WTC11 (cell line): Measurements from ENCODE around the gene JADE3. TPM values are rescaled to one million over a fixed set of nuclear protein-coding genes. Genes with fewer than 3 reads are reported as not detected.
A peak's percentile ranks its signal among the peaks of the same experiment; 100 is the strongest.

Experiments used
- ATAC-seq: fragments of 200-7000 bp; cut with Tn5 transposase; 2 replicates; pipeline ENCODE4 v1.10.0; 2021; ENCODE audit warnings: mild to moderate bottlenecking, moderate library complexity
- CTCF ChIA-PET: fragments of 300-600 bp; sonication (Branson Sonifier 250); formaldehyde crosslinking; loops from one replicate; lab custom pipeline; 2021; ENCODE audit warnings: antibody characterized with exemption; lab: Charles Lee
- POLR2A ChIA-PET: fragments of 350-600 bp; sonication (Branson Sonifier 250); formaldehyde crosslinking; loops from one replicate; lab custom pipeline; 2021; ENCODE audit warnings: antibody characterized with exemption; lab: Charles Lee
- DNase-seq: peaks from one replicate; pipeline ENCODE4 v3.0.0; 2021; ENCODE audit warnings: low spot score
- H3K27ac Mint-ChIP-seq: 2 replicates; pipeline ENCODE4 v1.8.0; 2021; ENCODE audit warnings: mixed read lengths
- H3K27me3 Mint-ChIP-seq: 2 replicates; pipeline ENCODE4 v1.8.0; 2021; ENCODE audit warnings: low read depth, mild to moderate bottlenecking, moderate library complexity, mixed read lengths
- H3K36me3 Mint-ChIP-seq: 2 replicates; pipeline ENCODE4 v1.8.0; 2021; ENCODE audit warnings: mixed read lengths
- H3K4me1 Mint-ChIP-seq: 2 replicates; pipeline ENCODE4 v1.8.0; 2022; ENCODE audit warnings: mixed read lengths
- H3K4me3 Mint-ChIP-seq: 2 replicates; pipeline ENCODE4 v1.8.0; 2021; ENCODE audit warnings: mild to moderate bottlenecking, moderate library complexity, mixed read lengths
- H3K9me3 Mint-ChIP-seq: 2 replicates; pipeline ENCODE4 v1.8.0; 2021; ENCODE audit warnings: mixed read lengths
- AR ChIP-seq: fragments of 250-450 bp; sonication (Bioruptor Pico); IDR thresholded peaks from 2 replicates; pipeline ENCODE4 v1.9.0; 2021; ENCODE audit warnings: mild to moderate bottlenecking
- ATF1 ChIP-seq: sonication (generic); formaldehyde crosslinking; IDR thresholded peaks from 2 replicates; pipeline ENCODE4 v1.8.1; 2023; ENCODE audit warnings: mild to moderate bottlenecking, moderate library complexity, missing genetic modification reagents
- FOXJ3 ChIP-seq: sonication (generic); formaldehyde crosslinking; IDR thresholded peaks from 2 replicates; pipeline ENCODE4 v1.9.0; 2021; ENCODE audit warnings: missing genetic modification reagents, mild to moderate bottlenecking, borderline replicate concordance
- FOXK1 ChIP-seq: sonication (generic); formaldehyde crosslinking; IDR thresholded peaks from 2 replicates; pipeline ENCODE4 v1.8.0; 2022; ENCODE audit warnings: mild to moderate bottlenecking, moderate library complexity, missing genetic modification reagents
- KAT7 ChIP-seq: sonication (generic); formaldehyde crosslinking; IDR thresholded peaks from 2 replicates; pipeline ENCODE4 v1.8.1; 2023; ENCODE audit warnings: missing genetic modification reagents, mild to moderate bottlenecking, borderline replicate concordance
- MYBL2 ChIP-seq: sonication (generic); formaldehyde crosslinking; IDR thresholded peaks from 2 replicates; pipeline ENCODE4 v1.8.1; 2023; ENCODE audit warnings: mild to moderate bottlenecking, moderate library complexity, missing genetic modification reagents
- NR1H2 ChIP-seq: sonication (generic); formaldehyde crosslinking; IDR thresholded peaks from 2 replicates; pipeline ENCODE4 v1.9.0; 2021; ENCODE audit warnings: mild to moderate bottlenecking, moderate library complexity, missing genetic modification reagents
- OVOL2 ChIP-seq: fragments of 250-450 bp; sonication (Bioruptor Pico); IDR thresholded peaks from 2 replicates; pipeline ENCODE4 v1.9.0; 2021; ENCODE audit warnings: mild to moderate bottlenecking, borderline replicate concordance
- RORB ChIP-seq: fragments of 250-450 bp; sonication (Bioruptor Pico); IDR thresholded peaks from 2 replicates; pipeline ENCODE4 v1.9.0; 2021; ENCODE audit warnings: mild to moderate bottlenecking
- SMAD4 ChIP-seq: sonication (generic); formaldehyde crosslinking; IDR thresholded peaks from 2 replicates; pipeline ENCODE4 v1.8.0; 2022; ENCODE audit warnings: mild to moderate bottlenecking, missing genetic modification reagents
- SOX15 ChIP-seq: fragments of 250-450 bp; sonication (Bioruptor Pico); IDR thresholded peaks from 2 replicates; pipeline ENCODE4 v1.9.0; 2021; ENCODE audit warnings: mild to moderate bottlenecking
- USF1 ChIP-seq: sonication (generic); formaldehyde crosslinking; IDR thresholded peaks from 2 replicates; pipeline ENCODE4 v1.8.0; 2022; ENCODE audit warnings: mild to moderate bottlenecking, missing genetic modification reagents
- ZNF121 ChIP-seq: sonication (generic); formaldehyde crosslinking; IDR thresholded peaks from 2 replicates; pipeline ENCODE4 v1.8.0; 2023; ENCODE audit warnings: missing genetic modification reagents
- ZNF232 ChIP-seq: sonication (generic); formaldehyde crosslinking; IDR thresholded peaks from 2 replicates; pipeline ENCODE4 v1.8.0; 2022; ENCODE audit warnings: mild to moderate bottlenecking, missing genetic modification reagents
- ZNF263 ChIP-seq: sonication (generic); formaldehyde crosslinking; IDR thresholded peaks from 2 replicates; pipeline ENCODE4 v1.8.1; 2022; ENCODE audit warnings: low read depth, mild to moderate bottlenecking, moderate library complexity, missing genetic modification reagents
- ZNF317 ChIP-seq: sonication (generic); formaldehyde crosslinking; IDR thresholded peaks from 2 replicates; pipeline ENCODE4 v1.8.1; 2023; ENCODE audit warnings: low read depth, mild to moderate bottlenecking, moderate library complexity, missing genetic modification reagents, borderline replicate concordance
- ZNF512 ChIP-seq: sonication (generic); formaldehyde crosslinking; IDR thresholded peaks from 2 replicates; pipeline ENCODE4 v1.8.1; 2022; ENCODE audit warnings: missing genetic modification reagents, borderline replicate concordance
- ZSCAN18 ChIP-seq: fragments of 250-450 bp; sonication (Bioruptor Pico); IDR thresholded peaks from 2 replicates; pipeline ENCODE4 v2.1.2; 2022; ENCODE audit warnings: mild to moderate bottlenecking, moderate library complexity
- total RNA-seq: library from RNA; stranded (reverse); gene quantifications from 3 replicates; pipeline ENCODE4 v1.2.3, GENCODE V29; 2021
- TF ChIP-seq, protein P1 (sequence below): sonication (generic); formaldehyde crosslinking; IDR thresholded peaks from 2 replicates; pipeline ENCODE4 v1.8.1; 2023; ENCODE audit warnings: mild to moderate bottlenecking, missing genetic modification reagents
- TF ChIP-seq, protein P2 (sequence below): sonication (generic); formaldehyde crosslinking; IDR thresholded peaks from 2 replicates; pipeline ENCODE4 v1.8.1; 2023; ENCODE audit warnings: mild to moderate bottlenecking, missing genetic modification reagents, borderline replicate concordance

The JADE3 gene
- total RNA-seq, 1 experiment from 2014 or later, result 19.2 TPM

DNA sequence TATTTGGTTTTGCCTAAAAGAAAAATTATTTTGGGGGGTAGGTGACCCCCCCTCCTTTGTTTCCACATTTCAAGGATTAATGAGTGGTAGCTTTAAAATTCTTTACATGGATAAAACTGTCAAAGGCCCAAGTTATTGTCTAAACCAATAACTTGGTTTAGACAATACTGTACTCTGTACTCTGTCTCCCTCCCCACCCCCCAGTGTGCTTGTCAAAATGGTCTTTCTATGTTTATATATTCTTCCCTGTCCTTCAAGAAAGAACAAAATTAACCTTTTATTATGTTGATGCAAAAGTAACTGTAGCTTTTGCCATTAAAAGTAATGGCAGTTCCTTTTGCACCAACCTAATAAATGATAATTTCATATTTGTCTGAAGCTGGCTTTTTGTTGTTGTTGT lies 156.5 kb downstream of the JADE3 start:
- no peaks in the 10 kb centered on the region for H3K9me3 Mint-ChIP-seq
- no peak overlapping the region for H3K4me3 Mint-ChIP-seq
- CTCF ChIA-PET, result no interaction called here
- H3K36me3 Mint-ChIP-seq, result no peaks in the 10 kb centered on the region
- POLR2A ChIA-PET, result no interaction called here
- no peaks in the 10 kb centered on the region for H3K27me3 Mint-ChIP-seq
- TF ChIP-seq ZSCAN18 (CRISPR knock-in tag), result no peak
- no peak for TF ChIP-seq ZNF317
- TF ChIP-seq, protein P1, sequence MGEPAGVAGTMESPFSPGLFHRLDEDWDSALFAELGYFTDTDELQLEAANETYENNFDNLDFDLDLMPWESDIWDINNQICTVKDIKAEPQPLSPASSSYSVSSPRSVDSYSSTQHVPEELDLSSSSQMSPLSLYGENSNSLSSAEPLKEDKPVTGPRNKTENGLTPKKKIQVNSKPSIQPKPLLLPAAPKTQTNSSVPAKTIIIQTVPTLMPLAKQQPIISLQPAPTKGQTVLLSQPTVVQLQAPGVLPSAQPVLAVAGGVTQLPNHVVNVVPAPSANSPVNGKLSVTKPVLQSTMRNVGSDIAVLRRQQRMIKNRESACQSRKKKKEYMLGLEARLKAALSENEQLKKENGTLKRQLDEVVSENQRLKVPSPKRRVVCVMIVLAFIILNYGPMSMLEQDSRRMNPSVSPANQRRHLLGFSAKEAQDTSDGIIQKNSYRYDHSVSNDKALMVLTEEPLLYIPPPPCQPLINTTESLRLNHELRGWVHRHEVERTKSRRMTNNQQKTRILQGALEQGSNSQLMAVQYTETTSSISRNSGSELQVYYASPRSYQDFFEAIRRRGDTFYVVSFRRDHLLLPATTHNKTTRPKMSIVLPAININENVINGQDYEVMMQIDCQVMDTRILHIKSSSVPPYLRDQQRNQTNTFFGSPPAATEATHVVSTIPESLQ (CRISPR knock-in tag), result no peak
- TF ChIP-seq NR1H2, result no peak
- no peak for TF ChIP-seq RORB (CRISPR knock-in tag)
- TF ChIP-seq, all 79 proteins: peak for 0
- no peak for ATAC-seq
- DNase-seq, result no peak
- Mint-ChIP-seq H3K27ac (no peak overlapping the region), H3K4me1 (no peaks in the 10 kb centered on the region)

- Mint-ChIP-seq H3K4me3 (peak within 1 kb of the TSS; percentile 48), H3K27ac (no peak within 1 kb of the TSS), H3K4me1 (no peaks in the 10 kb centered on the region)
- CTCF ChIA-PET, result interaction anchor here (0.6 to 0.9 kb wide), 2 partner anchors 15 to 167 kb away, joined by 3 to 4 read pairs; no protein-coding TSS in a partner anchor
- ATAC-seq, result peak; percentile 78
- TF ChIP-seq ZNF512 (CRISPR knock-in tag) (no peak), KAT7 (no peak), SMAD4 (no peak), SOX15 (CRISPR knock-in tag) (no peak), USF1 (CRISPR knock-in tag) (no peak), FOXJ3 (CRISPR knock-in tag) (no peak), ZNF317 (no peak), OVOL2 (CRISPR knock-in tag) (no peak), ZNF263 (CRISPR knock-in tag) (no peak), ATF1 (CRISPR knock-in tag) (no peak), ZNF121 (CRISPR knock-in tag) (no peak), AR (CRISPR knock-in tag) (no peak), MYBL2 (no peak), FOXK1 (no peak), ZNF232 (no peak)
- TF ChIP-seq, protein P2, sequence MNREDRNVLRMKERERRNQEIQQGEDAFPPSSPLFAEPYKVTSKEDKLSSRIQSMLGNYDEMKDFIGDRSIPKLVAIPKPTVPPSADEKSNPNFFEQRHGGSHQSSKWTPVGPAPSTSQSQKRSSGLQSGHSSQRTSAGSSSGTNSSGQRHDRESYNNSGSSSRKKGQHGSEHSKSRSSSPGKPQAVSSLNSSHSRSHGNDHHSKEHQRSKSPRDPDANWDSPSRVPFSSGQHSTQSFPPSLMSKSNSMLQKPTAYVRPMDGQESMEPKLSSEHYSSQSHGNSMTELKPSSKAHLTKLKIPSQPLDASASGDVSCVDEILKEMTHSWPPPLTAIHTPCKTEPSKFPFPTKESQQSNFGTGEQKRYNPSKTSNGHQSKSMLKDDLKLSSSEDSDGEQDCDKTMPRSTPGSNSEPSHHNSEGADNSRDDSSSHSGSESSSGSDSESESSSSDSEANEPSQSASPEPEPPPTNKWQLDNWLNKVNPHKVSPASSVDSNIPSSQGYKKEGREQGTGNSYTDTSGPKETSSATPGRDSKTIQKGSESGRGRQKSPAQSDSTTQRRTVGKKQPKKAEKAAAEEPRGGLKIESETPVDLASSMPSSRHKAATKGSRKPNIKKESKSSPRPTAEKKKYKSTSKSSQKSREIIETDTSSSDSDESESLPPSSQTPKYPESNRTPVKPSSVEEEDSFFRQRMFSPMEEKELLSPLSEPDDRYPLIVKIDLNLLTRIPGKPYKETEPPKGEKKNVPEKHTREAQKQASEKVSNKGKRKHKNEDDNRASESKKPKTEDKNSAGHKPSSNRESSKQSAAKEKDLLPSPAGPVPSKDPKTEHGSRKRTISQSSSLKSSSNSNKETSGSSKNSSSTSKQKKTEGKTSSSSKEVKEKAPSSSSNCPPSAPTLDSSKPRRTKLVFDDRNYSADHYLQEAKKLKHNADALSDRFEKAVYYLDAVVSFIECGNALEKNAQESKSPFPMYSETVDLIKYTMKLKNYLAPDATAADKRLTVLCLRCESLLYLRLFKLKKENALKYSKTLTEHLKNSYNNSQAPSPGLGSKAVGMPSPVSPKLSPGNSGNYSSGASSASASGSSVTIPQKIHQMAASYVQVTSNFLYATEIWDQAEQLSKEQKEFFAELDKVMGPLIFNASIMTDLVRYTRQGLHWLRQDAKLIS (CRISPR knock-in tag), result no peak
- TF ChIP-seq, all 79 proteins: peak for 0
- Mint-ChIP-seq H3K9me3 (no peaks in the 10 kb centered on the region), H3K36me3 (no peaks in the 10 kb centered on the region), H3K27me3 (no peaks in the 10 kb centered on the region)
- DNase-seq, result peak; percentile 33
- POLR2A ChIA-PET, result no interaction called here
These were observed 166.2 kb downstream of the JADE3 start, which contains the start of gene RGN for GRCh38 chrX:47078129-47079043. Gene RGN, plus strand, starts transcription at chrX:47078443. Its CDS starts 2,702 bp downstream, at chrX:47081145.
